GM23338 (cell line): ENCODE measurements around the gene FOXJ1. TPM values are rescaled to one million over a fixed set of nuclear protein-coding genes. Genes with fewer than 3 reads are reported as not detected.

Experiments used
- ATAC-seq: fragments of 200-7000 bp; cut with Tn5 transposase; 3 replicates; pipeline ENCODE4 v1.9.1; 2020
- DNase-seq: peaks from one replicate; pipeline ENCODE4 v3.0.0-alpha.2; 2015; ENCODE audit warnings: low spot score
- H2AFZ ChIP-seq: fragments of 200-600 bp; sonication (generic); 2 replicates; pipeline ENCODE4 v1.8.0; 2016; ENCODE audit warnings: antibody characterized with exemption, mild to moderate bottlenecking, moderate library complexity
- H3F3A ChIP-seq: fragments of 200-600 bp; sonication (generic); replicated peaks from 2 replicates; pipeline ENCODE4 v1.8.0; 2017; ENCODE audit warnings: antibody characterized with exemption, mixed run types, low read depth
- H3K27ac ChIP-seq: fragments of 200-600 bp; sonication (generic); 2 replicates; pipeline ENCODE4 v1.6.1; 2016; ENCODE audit warnings: low read depth
- H3K27me3 ChIP-seq: fragments of 200-600 bp; sonication (generic); 2 replicates; pipeline ENCODE4 v1.8.0; 2016; ENCODE audit warnings: mild to moderate bottlenecking, mixed run types, moderate library complexity; ENCODE audit not compliant: insufficient read depth
- H3K36me3 ChIP-seq: fragments of 200-600 bp; sonication (generic); 2 replicates; pipeline ENCODE4 v1.8.0; 2016; ENCODE audit warnings: mild to moderate bottlenecking; ENCODE audit not compliant: insufficient read depth
- H3K4me1 ChIP-seq: fragments of 200-600 bp; sonication (generic); 2 replicates; pipeline ENCODE4 v1.8.0; 2016; ENCODE audit warnings: mild to moderate bottlenecking, moderate library complexity; ENCODE audit not compliant: insufficient read depth
- H3K4me2 ChIP-seq: fragments of 200-600 bp; sonication (generic); 2 replicates; pipeline ENCODE4 v1.7.1; 2017; ENCODE audit warnings: mixed run types
- H3K4me3 ChIP-seq: fragments of 200-600 bp; sonication (generic); 2 replicates; pipeline ENCODE4 v1.6.1; 2016; ENCODE audit warnings: mixed run types
- H3K79me2 ChIP-seq: fragments of 200-600 bp; sonication (generic); replicated peaks from 2 replicates; pipeline ENCODE4 v1.8.0; 2017; ENCODE audit warnings: mild to moderate bottlenecking; ENCODE audit not compliant: insufficient read depth
- H3K9me2 ChIP-seq: fragments of 200-600 bp; sonication (generic); 2 replicates; pipeline ENCODE4 v1.8.0; 2017; ENCODE audit not compliant: insufficient read depth
- H4K20me1 ChIP-seq: fragments of 200-600 bp; sonication (generic); replicated peaks from 2 replicates; pipeline ENCODE4 v1.8.0; 2017; ENCODE audit warnings: mild to moderate bottlenecking; ENCODE audit not compliant: insufficient read depth
- H3K27ac Mint-ChIP-seq: 2 replicates; pipeline ENCODE4 v1.8.0; 2020; ENCODE audit warnings: inconsistent platforms, mild to moderate bottlenecking, moderate library complexity, mixed read lengths
- H3K27me3 Mint-ChIP-seq: 3 replicates; pipeline ENCODE4 v1.8.0; 2022; ENCODE audit warnings: low read depth, mild to moderate bottlenecking, moderate library complexity, mixed read lengths, inconsistent platforms; ENCODE audit not compliant: insufficient read depth, poor library complexity
- H3K36me3 Mint-ChIP-seq: 3 replicates; pipeline ENCODE4 v1.8.0; 2021; ENCODE audit warnings: low read depth, mild to moderate bottlenecking, inconsistent platforms, moderate library complexity, mixed read lengths
- H3K4me1 Mint-ChIP-seq: 3 replicates; pipeline ENCODE4 v1.8.0; 2020; ENCODE audit warnings: mild to moderate bottlenecking, inconsistent platforms, mixed read lengths
- H3K4me3 Mint-ChIP-seq: 3 replicates; pipeline ENCODE4 v1.8.0; 2021; ENCODE audit warnings: moderate library complexity, mild to moderate bottlenecking, inconsistent platforms, mixed read lengths
- H3K9me3 Mint-ChIP-seq: 3 replicates; pipeline ENCODE4 v1.8.0; 2020; ENCODE audit warnings: moderate library complexity, mild to moderate bottlenecking, inconsistent platforms, mixed read lengths
- CREB1 ChIP-seq: fragments of 250-450 bp; sonication (Bioruptor Pico); IDR thresholded peaks from 2 replicates; pipeline ENCODE4 v1.5.0; 2020; ENCODE audit warnings: low read depth, mild to moderate bottlenecking, moderate library complexity
- EZH2 ChIP-seq: fragments of 200-600 bp; sonication (generic); IDR thresholded peaks from one replicate; pipeline ENCODE4 v1.8.0; 2017; ENCODE audit warnings: antibody characterized with exemption, mild to moderate bottlenecking, low read depth; ENCODE audit not compliant: unreplicated experiment
- EZH2phosphoT487 ChIP-seq: fragments of 200-600 bp; sonication (generic); IDR thresholded peaks from one replicate; pipeline ENCODE4 v1.8.1; 2018; ENCODE audit warnings: antibody characterized with exemption; ENCODE audit not compliant: unreplicated experiment
- JUNB ChIP-seq: IDR thresholded peaks from one replicate; pipeline ENCODE4 v1.6.1; 2016; ENCODE audit warnings: antibody characterized with exemption; ENCODE audit not compliant: unreplicated experiment
- NANOG ChIP-seq: IDR thresholded peaks from 2 replicates; pipeline ENCODE4 v1.6.1; 2016; ENCODE audit warnings: antibody characterized with exemption, borderline replicate concordance
- POLR2AphosphoS5 ChIP-seq: IDR thresholded peaks from 2 replicates; pipeline ENCODE4 v1.6.1; 2016; ENCODE audit warnings: antibody characterized with exemption, low read depth
- REST ChIP-seq: IDR thresholded peaks from one replicate; pipeline ENCODE4 v1.6.1; 2018; ENCODE audit warnings: antibody characterized with exemption; ENCODE audit not compliant: unreplicated experiment
- STAT1 ChIP-seq: IDR thresholded peaks from one replicate; pipeline ENCODE4 v1.6.1; 2016; ENCODE audit warnings: antibody characterized with exemption; ENCODE audit not compliant: unreplicated experiment
- ZNF114 ChIP-seq: fragments of 250-450 bp; sonication (Bioruptor Pico); IDR thresholded peaks from 2 replicates; pipeline ENCODE4 v1.5.0; 2020; ENCODE audit warnings: mild to moderate bottlenecking, moderate library complexity
- ZNF331 ChIP-seq: fragments of 250-450 bp; sonication (Bioruptor Pico); IDR thresholded peaks from 2 replicates; pipeline ENCODE4 v1.5.0; 2020; ENCODE audit warnings: low read depth, mild to moderate bottlenecking, moderate library complexity
- ZNF462 ChIP-seq: fragments of 250-450 bp; sonication (Bioruptor Pico); IDR thresholded peaks from 2 replicates; pipeline ENCODE4 v1.5.0; 2020; ENCODE audit warnings: mild to moderate bottlenecking, moderate library complexity
- polyA plus RNA-seq: library from polyadenylated mRNA; unstranded; fragments of >200 nt; fragmentation: Nextera tagmentation; extraction: Ambion mirVana; gene quantifications from 2 replicates; pipeline ENCODE4 v1.2.1, GENCODE V29; 2016
- total RNA-seq: library from RNA; depleted of rRNA; stranded (reverse); fragments of >200 nt; shearing (Covaris generic); gene quantifications from 2 replicates; pipeline ENCODE4 v1.2.3, GENCODE V29; 2014
- TF ChIP-seq, protein P1 (sequence below), 2 experiments: fragments of 200-600 bp in 1 of 2; sonication (generic) in 1 of 2; conservative IDR thresholded peaks; 2 replicates each; pipeline versions ENCODE4 v1.5.1 to v1.6.1; 2016 to 2017; ENCODE audit warnings: antibody characterized with exemption in 2 of 2, low read depth in 2 of 2, mild to moderate bottlenecking in 2 of 2, moderate library complexity in 1 of 2
- TF ChIP-seq, protein P2 (sequence below): IDR thresholded peaks from 2 replicates; pipeline ENCODE4 v1.6.1; 2016; ENCODE audit warnings: antibody characterized with exemption

FOXJ1 gene
- total and polyA plus RNA-seq, 2 experiments from 2014 or later: 2.3 to 12.3 TPM

DNA sequence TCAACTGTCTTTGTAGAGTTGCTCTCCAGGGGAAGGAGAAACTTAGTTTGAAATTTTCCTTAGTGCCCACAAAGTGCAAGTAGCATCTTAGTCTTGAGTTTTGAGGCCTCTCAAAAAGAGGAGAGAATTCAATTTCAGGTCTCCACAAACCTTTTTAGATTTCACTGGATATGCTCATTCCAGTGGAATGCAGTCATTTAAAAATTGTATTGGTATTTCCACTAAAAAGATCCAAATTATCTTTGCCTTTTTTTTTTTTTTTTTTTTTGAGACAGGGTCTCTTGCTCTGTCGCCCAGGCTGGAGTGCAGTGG, 6.9 kb upstream of the FOXJ1 start:
- no peak for DNase-seq
- H3K27me3 Mint-ChIP-seq: peaks cover 15% of the 10 kb centered on the region
- no peak overlapping the region for H3K27ac Mint-ChIP-seq
- Histone ChIP-seq H3K4me2 (no peak overlapping the region), H3K9me2 (no peaks in the 10 kb centered on the region), H3K27ac (no peak overlapping the region), H3K4me1 (peaks cover 28% of the 10 kb centered on the region), H3K4me3 (no peak overlapping the region), H3K27me3 (peaks cover 17% of the 10 kb centered on the region), H2AFZ (no peak overlapping the region), H3K79me2 (no peaks in the 10 kb centered on the region), H3F3A (peaks cover 21% of the 10 kb centered on the region), H4K20me1 (no peaks in the 10 kb centered on the region), H3K36me3 (no peaks in the 10 kb centered on the region)
- H3K4me1 Mint-ChIP-seq: peaks cover 40% of the 10 kb centered on the region
- TF ChIP-seq EZH2phosphoT487: no peak
- no peak for TF ChIP-seq NANOG
- TF ChIP-seq, protein P1, sequence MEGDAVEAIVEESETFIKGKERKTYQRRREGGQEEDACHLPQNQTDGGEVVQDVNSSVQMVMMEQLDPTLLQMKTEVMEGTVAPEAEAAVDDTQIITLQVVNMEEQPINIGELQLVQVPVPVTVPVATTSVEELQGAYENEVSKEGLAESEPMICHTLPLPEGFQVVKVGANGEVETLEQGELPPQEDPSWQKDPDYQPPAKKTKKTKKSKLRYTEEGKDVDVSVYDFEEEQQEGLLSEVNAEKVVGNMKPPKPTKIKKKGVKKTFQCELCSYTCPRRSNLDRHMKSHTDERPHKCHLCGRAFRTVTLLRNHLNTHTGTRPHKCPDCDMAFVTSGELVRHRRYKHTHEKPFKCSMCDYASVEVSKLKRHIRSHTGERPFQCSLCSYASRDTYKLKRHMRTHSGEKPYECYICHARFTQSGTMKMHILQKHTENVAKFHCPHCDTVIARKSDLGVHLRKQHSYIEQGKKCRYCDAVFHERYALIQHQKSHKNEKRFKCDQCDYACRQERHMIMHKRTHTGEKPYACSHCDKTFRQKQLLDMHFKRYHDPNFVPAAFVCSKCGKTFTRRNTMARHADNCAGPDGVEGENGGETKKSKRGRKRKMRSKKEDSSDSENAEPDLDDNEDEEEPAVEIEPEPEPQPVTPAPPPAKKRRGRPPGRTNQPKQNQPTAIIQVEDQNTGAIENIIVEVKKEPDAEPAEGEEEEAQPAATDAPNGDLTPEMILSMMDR (conservative IDR thresholded peaks at IDR 0.05; ENCODE audit: low read depth in 2 of 2): no peak; a peak in 1 of 4 replicates
- TF ChIP-seq, protein P2, sequence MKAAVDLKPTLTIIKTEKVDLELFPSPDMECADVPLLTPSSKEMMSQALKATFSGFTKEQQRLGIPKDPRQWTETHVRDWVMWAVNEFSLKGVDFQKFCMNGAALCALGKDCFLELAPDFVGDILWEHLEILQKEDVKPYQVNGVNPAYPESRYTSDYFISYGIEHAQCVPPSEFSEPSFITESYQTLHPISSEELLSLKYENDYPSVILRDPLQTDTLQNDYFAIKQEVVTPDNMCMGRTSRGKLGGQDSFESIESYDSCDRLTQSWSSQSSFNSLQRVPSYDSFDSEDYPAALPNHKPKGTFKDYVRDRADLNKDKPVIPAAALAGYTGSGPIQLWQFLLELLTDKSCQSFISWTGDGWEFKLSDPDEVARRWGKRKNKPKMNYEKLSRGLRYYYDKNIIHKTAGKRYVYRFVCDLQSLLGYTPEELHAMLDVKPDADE: no peak
- no peak for TF ChIP-seq REST
- TF ChIP-seq EZH2: no peak
- TF ChIP-seq ZNF114 (CRISPR knock-in tag): no peak
- TF ChIP-seq ZNF462 (CRISPR knock-in tag): no peak
- TF ChIP-seq CREB1 (CRISPR knock-in tag): no peak
- no peak for TF ChIP-seq STAT1
- no peak for TF ChIP-seq ZNF331 (CRISPR knock-in tag)
- no peak for TF ChIP-seq POLR2AphosphoS5
- TF ChIP-seq JUNB: no peak
- H3K9me3 Mint-ChIP-seq: no peaks in the 10 kb centered on the region
- peaks cover 5% of the 10 kb centered on the region; the same call in 1 of the 3 replicates for H3K36me3 Mint-ChIP-seq
- H3K4me3 Mint-ChIP-seq: no peak overlapping the region
- ATAC-seq: no peak
